Panc1 (cell line): ENCODE results near the gene FTCDNL1.

Experiments
- CTCF ChIP-seq: fragments of 450-650 bp; IDR thresholded peaks from 2 replicates; pipeline ENCODE4 v1.5.1; 2017; ENCODE audit warnings: mild to moderate bottlenecking
- POLR2AphosphoS5 ChIP-seq: IDR thresholded peaks from 2 replicates; pipeline ENCODE4 v1.6.1; 2012; ENCODE audit warnings: mild to moderate bottlenecking, low read depth, low read length, moderate library complexity
- SIN3A ChIP-seq: IDR thresholded peaks from 2 replicates; pipeline ENCODE4 v1.6.1; 2012; ENCODE audit warnings: low read depth, mild to moderate bottlenecking, low read length, moderate library complexity, borderline replicate concordance; ENCODE audit not compliant: insufficient read depth
- TCF7L2 ChIP-seq: IDR thresholded peaks from 2 replicates; pipeline ENCODE4 v1.6.1; 2011; ENCODE audit warnings: mild to moderate bottlenecking, low read depth, low read length, inconsistent platforms
- TF ChIP-seq, protein P1 (sequence below), 2 experiments: IDR thresholded peaks; 2 replicates each; pipeline ENCODE4 v1.6.1; 2011 to 2012; ENCODE audit warnings: low read depth in 2 of 2, control low read depth in 1 of 2, low read length in 1 of 2, mild to moderate bottlenecking in 1 of 2, moderate library complexity in 1 of 2; ENCODE audit not compliant: insufficient read depth in 1 of 2

DNA sequence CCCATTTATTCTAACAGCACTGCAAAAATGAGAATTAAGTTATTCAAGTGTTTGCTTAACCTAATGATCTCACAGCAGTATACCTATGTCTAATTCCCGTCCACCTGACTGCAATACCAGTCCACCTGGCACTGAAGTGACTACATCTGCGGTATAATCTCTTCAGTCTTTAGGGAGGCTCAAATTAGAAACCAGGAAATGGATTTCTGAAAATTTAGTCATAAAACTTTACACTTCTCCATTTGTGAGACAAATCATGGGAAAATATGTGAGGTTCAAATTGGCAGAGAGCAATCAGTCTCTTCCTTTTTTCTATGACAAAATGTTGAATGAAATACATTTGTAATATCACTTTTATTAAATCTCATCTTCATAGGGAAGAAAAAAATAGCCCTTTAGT lies 33.0 kb downstream of the FTCDNL1 start:
- TF ChIP-seq POLR2AphosphoS5, result no peak
- no peak for TF ChIP-seq CTCF
- TF ChIP-seq, protein P1, sequence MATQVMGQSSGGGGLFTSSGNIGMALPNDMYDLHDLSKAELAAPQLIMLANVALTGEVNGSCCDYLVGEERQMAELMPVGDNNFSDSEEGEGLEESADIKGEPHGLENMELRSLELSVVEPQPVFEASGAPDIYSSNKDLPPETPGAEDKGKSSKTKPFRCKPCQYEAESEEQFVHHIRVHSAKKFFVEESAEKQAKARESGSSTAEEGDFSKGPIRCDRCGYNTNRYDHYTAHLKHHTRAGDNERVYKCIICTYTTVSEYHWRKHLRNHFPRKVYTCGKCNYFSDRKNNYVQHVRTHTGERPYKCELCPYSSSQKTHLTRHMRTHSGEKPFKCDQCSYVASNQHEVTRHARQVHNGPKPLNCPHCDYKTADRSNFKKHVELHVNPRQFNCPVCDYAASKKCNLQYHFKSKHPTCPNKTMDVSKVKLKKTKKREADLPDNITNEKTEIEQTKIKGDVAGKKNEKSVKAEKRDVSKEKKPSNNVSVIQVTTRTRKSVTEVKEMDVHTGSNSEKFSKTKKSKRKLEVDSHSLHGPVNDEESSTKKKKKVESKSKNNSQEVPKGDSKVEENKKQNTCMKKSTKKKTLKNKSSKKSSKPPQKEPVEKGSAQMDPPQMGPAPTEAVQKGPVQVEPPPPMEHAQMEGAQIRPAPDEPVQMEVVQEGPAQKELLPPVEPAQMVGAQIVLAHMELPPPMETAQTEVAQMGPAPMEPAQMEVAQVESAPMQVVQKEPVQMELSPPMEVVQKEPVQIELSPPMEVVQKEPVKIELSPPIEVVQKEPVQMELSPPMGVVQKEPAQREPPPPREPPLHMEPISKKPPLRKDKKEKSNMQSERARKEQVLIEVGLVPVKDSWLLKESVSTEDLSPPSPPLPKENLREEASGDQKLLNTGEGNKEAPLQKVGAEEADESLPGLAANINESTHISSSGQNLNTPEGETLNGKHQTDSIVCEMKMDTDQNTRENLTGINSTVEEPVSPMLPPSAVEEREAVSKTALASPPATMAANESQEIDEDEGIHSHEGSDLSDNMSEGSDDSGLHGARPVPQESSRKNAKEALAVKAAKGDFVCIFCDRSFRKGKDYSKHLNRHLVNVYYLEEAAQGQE (IDR thresholded peaks at IDR 0.05; ENCODE audit: insufficient read depth in 1 of 2, low read depth in 2 of 2, low read length in 1 of 2), result no peak
- TF ChIP-seq SIN3A, result no peak
- TF ChIP-seq TCF7L2, result no peak
